Astrocyte (in vitro differentiated cells and primary cell): ENCODE data around the gene GMEB2.

Experiments used
- EZH2 ChIP-seq: IDR thresholded peaks from 2 replicates; pipeline ENCODE4 v1.6.1; 2012; ENCODE audit warnings: mild to moderate bottlenecking, low read length, inconsistent platforms; ENCODE audit not compliant: insufficient read depth
- TF ChIP-seq, protein P1 (sequence below): IDR thresholded peaks from 2 replicates; pipeline ENCODE4 v1.5.1; 2011; ENCODE audit warnings: low read depth, mild to moderate bottlenecking, inconsistent platforms, low read length, moderate library complexity; ENCODE audit not compliant: insufficient read depth

DNA sequence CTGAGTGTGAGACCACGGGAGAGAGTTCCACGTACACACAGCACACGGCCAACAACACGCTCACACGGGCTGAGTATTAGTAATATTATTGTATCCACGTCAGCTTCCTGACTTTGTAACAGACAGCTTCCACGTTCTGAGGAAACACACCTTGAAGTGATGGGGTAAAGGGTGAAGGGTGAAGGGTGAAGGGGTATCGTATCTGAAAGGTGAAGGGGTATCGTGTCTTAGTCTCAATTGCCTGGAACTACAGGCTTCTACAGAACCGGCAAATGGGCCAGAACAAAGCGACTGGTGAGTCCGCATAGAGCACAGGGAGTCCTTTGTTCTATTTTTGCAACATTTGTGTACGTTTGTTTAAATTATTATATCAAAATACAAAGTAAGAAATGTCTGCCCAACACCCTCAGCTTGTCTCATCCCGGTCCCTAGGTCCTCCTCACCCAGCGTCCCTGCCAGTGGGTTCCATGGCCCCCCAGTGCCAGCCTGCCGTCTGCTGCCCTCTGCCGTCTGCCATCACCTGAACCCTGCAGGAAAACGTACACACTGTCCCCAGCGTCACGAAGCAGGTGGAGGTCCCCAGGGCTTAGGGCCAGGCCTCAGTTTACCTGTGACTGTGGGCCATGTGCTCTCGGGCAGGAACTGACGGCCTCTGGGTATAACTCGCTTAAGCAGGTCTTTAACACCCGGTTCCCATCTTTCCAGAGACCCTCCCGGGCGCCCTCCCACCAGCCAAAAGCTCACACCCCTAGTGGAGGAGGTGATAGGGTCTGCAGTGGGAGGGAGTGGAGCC lies 48.5 kb downstream of the GMEB2 start:
- TF ChIP-seq, protein P1, sequence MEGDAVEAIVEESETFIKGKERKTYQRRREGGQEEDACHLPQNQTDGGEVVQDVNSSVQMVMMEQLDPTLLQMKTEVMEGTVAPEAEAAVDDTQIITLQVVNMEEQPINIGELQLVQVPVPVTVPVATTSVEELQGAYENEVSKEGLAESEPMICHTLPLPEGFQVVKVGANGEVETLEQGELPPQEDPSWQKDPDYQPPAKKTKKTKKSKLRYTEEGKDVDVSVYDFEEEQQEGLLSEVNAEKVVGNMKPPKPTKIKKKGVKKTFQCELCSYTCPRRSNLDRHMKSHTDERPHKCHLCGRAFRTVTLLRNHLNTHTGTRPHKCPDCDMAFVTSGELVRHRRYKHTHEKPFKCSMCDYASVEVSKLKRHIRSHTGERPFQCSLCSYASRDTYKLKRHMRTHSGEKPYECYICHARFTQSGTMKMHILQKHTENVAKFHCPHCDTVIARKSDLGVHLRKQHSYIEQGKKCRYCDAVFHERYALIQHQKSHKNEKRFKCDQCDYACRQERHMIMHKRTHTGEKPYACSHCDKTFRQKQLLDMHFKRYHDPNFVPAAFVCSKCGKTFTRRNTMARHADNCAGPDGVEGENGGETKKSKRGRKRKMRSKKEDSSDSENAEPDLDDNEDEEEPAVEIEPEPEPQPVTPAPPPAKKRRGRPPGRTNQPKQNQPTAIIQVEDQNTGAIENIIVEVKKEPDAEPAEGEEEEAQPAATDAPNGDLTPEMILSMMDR: no peak
- no peak for TF ChIP-seq EZH2
